A549 (cell line): Measurements from ENCODE around the gene NAB1. TPM values are rescaled to one million over a fixed set of nuclear protein-coding genes. Genes with fewer than 3 reads are reported as not detected.
"Not testable (repeated sequence)": the region's sequence is repeated elsewhere in the genome, so short reads cannot be mapped to it uniquely, and the experiment has no call there.

Experiments
- ATAC-seq, 2 experiments: fragments of 200-7000 bp in 1 of 2; fragments of >200 bp in 1 of 2; cut with Nextera tagmentation in 1 of 2; cut with Tn5 transposase in 1 of 2; 3 replicates each; pipeline versions ENCODE4 v1.8.0 to v1.9.1; 2018 to 2020; ENCODE audit warnings: mild to moderate bottlenecking in 1 of 2, moderate library complexity in 1 of 2
- CTCF ChIA-PET: fragments of 300-600 bp; sonication (Branson Sonifier 250); formaldehyde crosslinking; extraction: SDS; loops from one replicate; lab custom pipeline; 2021; ENCODE audit warnings: antibody characterized with exemption, inconsistent platforms; lab: Yijun Ruan, JAX
- POLR2A ChIA-PET: fragments of 350-600 bp; formaldehyde crosslinking; extraction: SDS; loops from one replicate; lab custom pipeline; 2021; ENCODE audit warnings: antibody characterized with exemption, inconsistent platforms; lab: Yijun Ruan, JAX
- DNase-seq, 2 experiments: peaks; one replicate each; pipeline versions ENCODE4 v3.0.0 to v3.0.0-alpha.2; 2011 to 2016; ENCODE audit warnings: low read depth in 1 of 2, low spot score in 1 of 2
- FAIRE-seq: peaks from 2 replicates; lab custom pipeline; 2011; peaks lifted over from hg19 to GRCh38; lab: Jason Lieb, UNC
- H3K27ac ChIP-seq, 2 experiments: fragments of >200 bp; sonication (Bioruptor Twin); formaldehyde crosslinking; 3 replicates each; pipeline ENCODE4 v1.5.1; 2016 to 2017
- H3K4me1 ChIP-seq: fragments of >200 bp; sonication (Bioruptor Twin); formaldehyde crosslinking; 3 replicates; pipeline ENCODE4 v1.6.1; 2016
- H3K4me2 ChIP-seq: fragments of >200 bp; sonication (Bioruptor Twin); formaldehyde crosslinking; 3 replicates; pipeline ENCODE4 v1.6.1; 2016
- H3K4me3 ChIP-seq: fragments of >200 bp; sonication (Bioruptor Twin); formaldehyde crosslinking; 3 replicates; pipeline ENCODE4 v1.5.1; 2016
- H3K9me3 ChIP-seq: fragments of >200 bp; sonication (Bioruptor Twin); formaldehyde crosslinking; 3 replicates; pipeline ENCODE4 v1.6.1; 2016
- CEBPB ChIP-seq, 2 experiments: fragments of >200 bp in 1 of 2; sonication (Bioruptor Twin) in 1 of 2; formaldehyde crosslinking in 1 of 2; IDR thresholded peaks; 2 replicates each; pipeline ENCODE4 v1.6.1; 2012 to 2016
- EHMT2 ChIP-seq: fragments of 200-600 bp; sonication (generic); IDR thresholded peaks from 2 replicates; pipeline ENCODE4 v1.6.1; 2016; ENCODE audit warnings: antibody characterized with exemption, low read depth, mild to moderate bottlenecking, moderate library complexity
- EP300 ChIP-seq, 2 experiments: fragments of >200 bp; sonication (Bioruptor Twin); formaldehyde crosslinking; IDR thresholded peaks; 2 replicates in 1 of 2; 3 replicates in 1 of 2; pipeline ENCODE4 v1.6.1; 2016 to 2017
- FOSL2 ChIP-seq, 2 experiments: fragments of 450-650 bp in 1 of 2; fragments of >200 bp in 1 of 2; sonication (Bioruptor Twin) in 1 of 2; formaldehyde crosslinking; IDR thresholded peaks; 2 replicates each; pipeline versions ENCODE4 v1.5.0 to v1.6.1; 2016 to 2020; ENCODE audit warnings: mild to moderate bottlenecking in 1 of 2, moderate library complexity in 1 of 2
- HEYL ChIP-seq: fragments of 250-450 bp; sonication (Bioruptor Pico); IDR thresholded peaks from 2 replicates; pipeline ENCODE4 v1.8.0; 2021; ENCODE audit warnings: mild to moderate bottlenecking, moderate library complexity
- JUNB ChIP-seq: fragments of >200 bp; sonication (Bioruptor Twin); formaldehyde crosslinking; IDR thresholded peaks from 2 replicates; pipeline ENCODE4 v1.6.1; 2016
- KDM1A ChIP-seq: fragments of 200-600 bp; sonication (generic); IDR thresholded peaks from 2 replicates; pipeline ENCODE4 v1.6.1; 2016; ENCODE audit warnings: low read depth, mild to moderate bottlenecking
- KDM5A ChIP-seq: fragments of 200-600 bp; sonication (generic); IDR thresholded peaks from 2 replicates; pipeline ENCODE4 v1.6.1; 2016; ENCODE audit warnings: antibody characterized with exemption, mild to moderate bottlenecking
- MYC ChIP-seq: IDR thresholded peaks from 2 replicates; pipeline ENCODE4 v1.6.1; 2012; ENCODE audit warnings: mild to moderate bottlenecking, inconsistent platforms, low read length, improper control_type of control experiment, borderline replicate concordance
- NFE2L2 ChIP-seq: fragments of 150-350 bp; conservative IDR thresholded peaks from 2 replicates; pipeline ENCODE4 v1.6.1; 2014; ENCODE audit warnings: low read length
- NR3C1 ChIP-seq: fragments of >200 bp; sonication (Bioruptor Twin); formaldehyde crosslinking; IDR thresholded peaks from 3 replicates; pipeline ENCODE4 v1.6.1; 2017
- RAD21 ChIP-seq, 2 experiments: fragments of >200 bp in 1 of 2; sonication (Bioruptor Twin) in 1 of 2; formaldehyde crosslinking in 1 of 2; IDR thresholded peaks in 1 of 2; conservative IDR thresholded peaks in 1 of 2; 2 replicates in 1 of 2; 3 replicates in 1 of 2; pipeline ENCODE4 v1.6.1; 2012 to 2018; ENCODE audit warnings: inconsistent platforms in 1 of 2
- RNF2 ChIP-seq: fragments of 200-600 bp; sonication (generic); IDR thresholded peaks from 2 replicates; pipeline ENCODE4 v1.6.1; 2016; ENCODE audit warnings: low read depth, mild to moderate bottlenecking, antibody characterized with exemption, moderate library complexity, borderline replicate concordance
- TFCP2L1 ChIP-seq: fragments of 250-450 bp; sonication (Bioruptor Pico); IDR thresholded peaks from 2 replicates; pipeline ENCODE4 v1.5.0; 2021; ENCODE audit warnings: mild to moderate bottlenecking
- WGBS: methylation state at CpG from one replicate; pipeline ENCODE4 v1.1.6; 2017; ENCODE audit errors: missing lambda C conversion rate; 5-methylcytosine and 5-hydroxymethylcytosine counted together
- polyA plus RNA-seq, 4 experiments: library from polyadenylated mRNA; depleted of rRNA in 3 of 4; stranded (reverse); fragments of >200 nt; fragmentation: RNase III in 1 of 4; extraction: RNeasy Plus Mini Kit Qiagen cat#74134 plus additional on column Dnase treatment in 1 of 4; gene quantifications; 2 replicates in 3 of 4; 3 replicates in 1 of 4; pipeline ENCODE4 v1.2.3, GENCODE V29; 2011 to 2017
- TF ChIP-seq, protein P1 (sequence below): fragments of 200-600 bp; sonication (generic); IDR thresholded peaks from 2 replicates; pipeline ENCODE4 v1.6.1; 2016; ENCODE audit warnings: antibody characterized with exemption, mild to moderate bottlenecking, moderate library complexity
- TF ChIP-seq, protein P2 (sequence below): fragments of >200 bp; sonication (Bioruptor Twin); formaldehyde crosslinking; IDR thresholded peaks from 2 replicates; pipeline ENCODE4 v1.6.1; 2016
- TF ChIP-seq, protein P3 (sequence below): fragments of 250-450 bp; sonication (Bioruptor Pico); IDR thresholded peaks from 2 replicates; pipeline ENCODE4 v1.5.0; 2020; ENCODE audit warnings: low read depth, mild to moderate bottlenecking, moderate library complexity
- TF ChIP-seq, protein P4 (sequence below): IDR thresholded peaks from 2 replicates; pipeline ENCODE4 v1.6.1; 2012
- TF ChIP-seq, protein P5 (sequence below): fragments of 250-450 bp; sonication (Bioruptor Pico); IDR thresholded peaks from 2 replicates; pipeline ENCODE4 v1.5.0; 2021; ENCODE audit warnings: mild to moderate bottlenecking, moderate library complexity, borderline replicate concordance

Gene NAB1
- polyA plus RNA-seq, 2 of the 4 experiments (the other 2 are of a cell fraction), result 37.6 to 67.3 TPM

DNA sequence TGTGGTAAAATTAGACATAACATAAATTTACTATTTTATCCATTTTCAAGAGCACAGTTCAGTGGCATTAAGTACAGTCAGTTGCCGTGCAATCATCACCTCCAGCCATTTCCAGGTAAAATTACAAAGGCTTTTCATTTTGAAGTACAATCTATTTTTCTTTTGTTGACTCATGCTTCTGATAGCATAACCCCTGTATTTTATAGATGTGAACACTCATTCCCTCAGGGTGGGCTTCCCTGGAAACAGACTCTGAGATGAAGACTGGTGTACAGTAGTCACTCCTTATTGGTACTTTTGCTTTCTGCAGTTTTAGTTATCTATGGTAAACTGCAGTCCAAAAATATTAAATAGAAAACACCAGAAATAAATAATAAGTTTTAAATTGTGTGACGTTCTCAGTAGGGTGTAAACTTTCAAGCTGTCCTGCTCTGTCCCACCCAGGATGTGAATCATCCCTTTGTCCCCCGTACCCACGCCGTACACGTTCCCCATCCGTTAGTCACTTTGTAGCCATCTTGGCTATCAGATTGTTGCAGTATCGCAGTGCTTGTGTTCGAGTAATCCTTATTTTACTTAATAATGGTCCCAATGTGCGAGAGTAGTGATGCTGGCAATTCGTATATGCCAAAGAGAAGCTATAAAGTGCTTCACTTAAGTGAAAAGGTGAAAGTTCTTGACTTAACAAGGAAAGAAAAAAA lies 41.1 kb upstream of the NAB1 start (continued):
- TF ChIP-seq, protein P1, sequence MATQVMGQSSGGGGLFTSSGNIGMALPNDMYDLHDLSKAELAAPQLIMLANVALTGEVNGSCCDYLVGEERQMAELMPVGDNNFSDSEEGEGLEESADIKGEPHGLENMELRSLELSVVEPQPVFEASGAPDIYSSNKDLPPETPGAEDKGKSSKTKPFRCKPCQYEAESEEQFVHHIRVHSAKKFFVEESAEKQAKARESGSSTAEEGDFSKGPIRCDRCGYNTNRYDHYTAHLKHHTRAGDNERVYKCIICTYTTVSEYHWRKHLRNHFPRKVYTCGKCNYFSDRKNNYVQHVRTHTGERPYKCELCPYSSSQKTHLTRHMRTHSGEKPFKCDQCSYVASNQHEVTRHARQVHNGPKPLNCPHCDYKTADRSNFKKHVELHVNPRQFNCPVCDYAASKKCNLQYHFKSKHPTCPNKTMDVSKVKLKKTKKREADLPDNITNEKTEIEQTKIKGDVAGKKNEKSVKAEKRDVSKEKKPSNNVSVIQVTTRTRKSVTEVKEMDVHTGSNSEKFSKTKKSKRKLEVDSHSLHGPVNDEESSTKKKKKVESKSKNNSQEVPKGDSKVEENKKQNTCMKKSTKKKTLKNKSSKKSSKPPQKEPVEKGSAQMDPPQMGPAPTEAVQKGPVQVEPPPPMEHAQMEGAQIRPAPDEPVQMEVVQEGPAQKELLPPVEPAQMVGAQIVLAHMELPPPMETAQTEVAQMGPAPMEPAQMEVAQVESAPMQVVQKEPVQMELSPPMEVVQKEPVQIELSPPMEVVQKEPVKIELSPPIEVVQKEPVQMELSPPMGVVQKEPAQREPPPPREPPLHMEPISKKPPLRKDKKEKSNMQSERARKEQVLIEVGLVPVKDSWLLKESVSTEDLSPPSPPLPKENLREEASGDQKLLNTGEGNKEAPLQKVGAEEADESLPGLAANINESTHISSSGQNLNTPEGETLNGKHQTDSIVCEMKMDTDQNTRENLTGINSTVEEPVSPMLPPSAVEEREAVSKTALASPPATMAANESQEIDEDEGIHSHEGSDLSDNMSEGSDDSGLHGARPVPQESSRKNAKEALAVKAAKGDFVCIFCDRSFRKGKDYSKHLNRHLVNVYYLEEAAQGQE, result no peak
- TF ChIP-seq EP300 (IDR thresholded peaks at IDR 0.05) (no peak), EHMT2 (no peak), CEBPB (IDR thresholded peaks at IDR 0.05) (no peak; a peak in 1 of 4 replicates), HEYL (no peak), MYC (no peak), JUNB (peak; percentile 71), KDM1A (no peak), TFCP2L1 (no peak), FOSL2 (IDR thresholded peaks at IDR 0.05) (peak; percentile 75), FOSL2 (CRISPR knock-in tag; IDR thresholded peaks at IDR 0.05) (peak; percentile 90), NFE2L2 (no peak), NR3C1 (no peak), RAD21 (conservative IDR thresholded peaks at IDR 0.05 in 1 of 2, IDR thresholded peaks at IDR 0.05 in 1 of 2) (no peak), RNF2 (no peak), KDM5A (no peak)
- TF ChIP-seq, protein P2, sequence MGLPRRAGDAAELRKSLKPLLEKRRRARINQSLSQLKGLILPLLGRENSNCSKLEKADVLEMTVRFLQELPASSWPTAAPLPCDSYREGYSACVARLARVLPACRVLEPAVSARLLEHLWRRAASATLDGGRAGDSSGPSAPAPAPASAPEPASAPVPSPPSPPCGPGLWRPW, result no peak
- TF ChIP-seq, protein P3, sequence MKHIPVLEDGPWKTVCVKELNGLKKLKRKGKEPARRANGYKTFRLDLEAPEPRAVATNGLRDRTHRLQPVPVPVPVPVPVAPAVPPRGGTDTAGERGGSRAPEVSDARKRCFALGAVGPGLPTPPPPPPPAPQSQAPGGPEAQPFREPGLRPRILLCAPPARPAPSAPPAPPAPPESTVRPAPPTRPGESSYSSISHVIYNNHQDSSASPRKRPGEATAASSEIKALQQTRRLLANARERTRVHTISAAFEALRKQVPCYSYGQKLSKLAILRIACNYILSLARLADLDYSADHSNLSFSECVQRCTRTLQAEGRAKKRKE (CRISPR knock-in tag), result peak; percentile 18; the same call in 1 of the 2 replicates
- TF ChIP-seq, protein P4, sequence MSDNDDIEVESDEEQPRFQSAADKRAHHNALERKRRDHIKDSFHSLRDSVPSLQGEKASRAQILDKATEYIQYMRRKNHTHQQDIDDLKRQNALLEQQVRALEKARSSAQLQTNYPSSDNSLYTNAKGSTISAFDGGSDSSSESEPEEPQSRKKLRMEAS, result peak; percentile 82
- TF ChIP-seq, protein P5, sequence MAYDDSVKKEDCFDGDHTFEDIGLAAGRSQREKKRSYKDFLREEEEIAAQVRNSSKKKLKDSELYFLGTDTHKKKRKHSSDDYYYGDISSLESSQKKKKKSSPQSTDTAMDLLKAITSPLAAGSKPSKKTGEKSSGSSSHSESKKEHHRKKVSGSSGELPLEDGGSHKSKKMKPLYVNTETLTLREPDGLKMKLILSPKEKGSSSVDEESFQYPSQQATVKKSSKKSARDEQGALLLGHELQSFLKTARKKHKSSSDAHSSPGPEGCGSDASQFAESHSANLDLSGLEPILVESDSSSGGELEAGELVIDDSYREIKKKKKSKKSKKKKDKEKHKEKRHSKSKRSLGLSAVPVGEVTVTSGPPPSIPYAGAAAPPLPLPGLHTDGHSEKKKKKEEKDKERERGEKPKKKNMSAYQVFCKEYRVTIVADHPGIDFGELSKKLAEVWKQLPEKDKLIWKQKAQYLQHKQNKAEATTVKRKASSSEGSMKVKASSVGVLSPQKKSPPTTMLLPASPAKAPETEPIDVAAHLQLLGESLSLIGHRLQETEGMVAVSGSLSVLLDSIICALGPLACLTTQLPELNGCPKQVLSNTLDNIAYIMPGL (CRISPR knock-in tag), result no peak

DNA sequence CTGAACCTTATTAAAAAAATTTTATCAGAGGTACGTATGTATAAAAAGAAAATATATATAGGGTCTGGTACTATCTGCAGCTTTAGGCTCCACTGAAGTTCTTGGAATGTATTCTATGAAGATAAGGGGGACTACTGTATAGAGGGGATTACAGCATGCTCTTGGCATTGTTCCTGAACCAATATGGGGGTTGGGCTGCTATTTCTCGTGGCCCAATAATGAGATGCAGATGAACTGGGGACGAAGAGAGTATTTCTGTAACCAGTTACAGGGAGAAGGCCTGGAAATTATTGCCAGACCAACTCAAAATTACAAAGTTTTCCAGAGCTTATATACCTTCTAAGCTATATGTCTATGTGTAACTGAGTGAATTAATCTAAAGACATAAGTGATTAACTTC lies 40.0 kb upstream of the NAB1 start:
- Histone ChIP-seq H3K4me2 (peak overlapping the region; percentile 87), H3K27ac (peak overlapping the region; percentile 88 to 93), H3K4me1 (peaks cover 41% of the 10 kb centered on the region)
- WGBS, result 72% methylated on average over 3 of the region's 3 CpGs
- H3K4me3 ChIP-seq, FAIRE-seq, POLR2A ChIA-PET, H3K9me3 ChIP-seq, DNase-seq, CTCF ChIA-PET, ATAC-seq: not testable (repeated sequence)

DNA sequence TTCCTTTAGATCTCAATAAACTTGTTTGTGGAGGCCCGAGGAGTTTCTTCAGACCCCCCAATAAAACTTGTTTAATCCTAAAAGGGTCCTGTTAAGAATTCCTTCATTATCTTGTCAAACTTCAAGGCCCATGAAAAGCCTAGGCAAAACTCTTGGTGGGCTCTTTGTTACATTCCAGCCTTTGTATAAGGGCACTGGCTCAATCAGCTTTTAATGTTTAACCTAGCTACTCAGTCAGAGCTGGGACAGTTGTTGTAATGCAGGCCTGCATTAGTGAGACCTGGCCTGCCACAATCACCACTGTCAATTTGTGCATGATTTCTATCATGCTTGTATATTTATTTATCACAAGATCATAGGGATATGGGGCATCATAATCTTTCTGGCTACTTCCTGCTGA lies 39.5 kb upstream of the NAB1 start:
- CTCF ChIA-PET, ATAC-seq, POLR2A ChIA-PET, H3K9me3 ChIP-seq, FAIRE-seq, H3K4me3 ChIP-seq: not testable (repeated sequence)
- Histone ChIP-seq H3K4me1 (peaks cover 41% of the 10 kb centered on the region), H3K4me2 (peak overlapping the region; percentile 87), H3K27ac (peak overlapping the region; percentile 88 to 93)
- peak in 1 of 2 experiments; percentile 23 for DNase-seq
- 12% methylated on average over 1 of the region's 1 CpG for WGBS

DNA sequence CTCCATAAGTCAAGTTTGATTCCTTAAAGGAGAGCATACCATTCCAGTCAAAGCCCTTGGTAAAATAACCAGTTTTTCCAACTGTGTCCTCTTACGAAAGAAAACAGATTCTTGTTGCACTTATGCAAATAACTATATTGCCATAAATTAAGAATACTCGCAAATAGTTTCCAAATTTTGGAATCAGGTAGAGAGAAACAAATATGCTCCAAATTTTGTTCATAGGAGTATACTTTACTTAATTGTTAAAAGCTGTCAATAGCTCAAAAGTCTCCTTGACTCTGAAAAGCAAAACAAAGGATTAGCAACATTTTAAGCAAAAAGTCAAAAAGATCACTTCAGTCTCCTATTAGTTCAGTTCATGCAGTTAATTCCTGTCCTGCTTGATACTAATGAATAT lies 38.4 kb upstream of the NAB1 start:
- FAIRE-seq, POLR2A ChIA-PET, ATAC-seq: not testable (repeated sequence)

More for the DNA sequence above, 38.4 kb upstream of the NAB1 start:
- H3K9me3 ChIP-seq, CTCF ChIA-PET, H3K4me3 ChIP-seq, H3K4me2 ChIP-seq, DNase-seq: not testable (repeated sequence)
- 94% methylated on average over 2 of the region's 2 CpGs for WGBS
- Histone ChIP-seq H3K4me1 (peaks cover 41% of the 10 kb centered on the region), H3K27ac (peak overlapping the region; percentile 54 to 88; a peak in 3 of 6 replicates)
